GM13976 (cell line): ENCODE data around the gene SPINK9.

ENCODE experiments used
- DNase-seq: peaks from one replicate; pipeline ENCODE4 v3.0.0; 2012; ENCODE audit warnings: low spot score
- CTCF ChIP-seq: IDR thresholded peaks from 2 replicates; pipeline ENCODE4 v1.5.1; 2012; ENCODE audit warnings: borderline replicate concordance, mild to moderate bottlenecking; ENCODE audit not compliant: insufficient read depth; ENCODE audit errors: extremely low read depth, missing control alignments, control extremely low read depth
- in situ Hi-C: fragments of 300-500 bp; cut with MboI; formaldehyde crosslinking; loops from one replicate; pipeline ENCODE4 v1.12.0; 2022; ENCODE audit warnings: low sequenced_read_pairs, mixed read lengths, inconsistent platforms; ENCODE audit not compliant: unreplicated experiment

Gene SPINK9

GRCh38 chr5:148385094-148385493 is 49.7 kb downstream of the SPINK9 start:
- no peak for DNase-seq
- in situ Hi-C loops, result no loop called here
- no peak for TF ChIP-seq CTCF

- in situ Hi-C loops, result no loop called here
- no peak for DNase-seq
- no peak for TF ChIP-seq CTCF
Observed at GRCh38 chr5:148386041-148386440, 50.7 kb downstream of the SPINK9 start.

- in situ Hi-C loops, result no loop called here
- no peak for TF ChIP-seq CTCF
- no peak for DNase-seq
Observed at GRCh38 chr5:148387325-148387724, 52.0 kb downstream of the SPINK9 start.

- no peak for DNase-seq
- in situ Hi-C loops, result no loop called here
- no peak for TF ChIP-seq CTCF
Observed at GRCh38 chr5:148388696-148389095, 53.3 kb downstream of the SPINK9 start.
